SH-SY5Y (cell line): ENCODE results near the gene FAU.

Source experiments
- GATA2 ChIP-seq: IDR thresholded peaks from 2 replicates; pipeline ENCODE4 v1.6.1; 2011; ENCODE audit warnings: mild to moderate bottlenecking, low read depth, low read length
- GATA3 ChIP-seq: IDR thresholded peaks from 2 replicates; pipeline ENCODE4 v1.6.1; 2011; ENCODE audit warnings: low read depth, mild to moderate bottlenecking, low read length, moderate library complexity

FAU gene

DNA sequence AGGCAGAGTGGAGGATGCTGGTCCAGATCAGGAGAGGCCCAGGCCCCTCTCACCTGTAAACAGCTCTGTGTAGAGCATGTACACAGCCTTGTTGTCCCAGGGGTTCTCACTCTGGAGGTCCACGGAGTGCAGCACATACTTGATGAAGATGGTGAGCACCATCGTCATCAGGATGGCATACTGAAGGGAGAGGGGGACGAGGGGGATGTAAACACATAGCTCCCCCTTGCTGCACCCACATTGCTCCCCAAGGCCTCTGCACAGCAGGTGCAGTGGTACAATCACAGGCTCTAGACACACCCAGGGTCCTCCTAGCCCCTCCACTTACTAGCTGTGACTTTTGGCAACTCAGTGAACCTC is 9.5 kb upstream of the FAU start:
- TF ChIP-seq GATA2 (no peak), GATA3 (no peak)

DNA sequence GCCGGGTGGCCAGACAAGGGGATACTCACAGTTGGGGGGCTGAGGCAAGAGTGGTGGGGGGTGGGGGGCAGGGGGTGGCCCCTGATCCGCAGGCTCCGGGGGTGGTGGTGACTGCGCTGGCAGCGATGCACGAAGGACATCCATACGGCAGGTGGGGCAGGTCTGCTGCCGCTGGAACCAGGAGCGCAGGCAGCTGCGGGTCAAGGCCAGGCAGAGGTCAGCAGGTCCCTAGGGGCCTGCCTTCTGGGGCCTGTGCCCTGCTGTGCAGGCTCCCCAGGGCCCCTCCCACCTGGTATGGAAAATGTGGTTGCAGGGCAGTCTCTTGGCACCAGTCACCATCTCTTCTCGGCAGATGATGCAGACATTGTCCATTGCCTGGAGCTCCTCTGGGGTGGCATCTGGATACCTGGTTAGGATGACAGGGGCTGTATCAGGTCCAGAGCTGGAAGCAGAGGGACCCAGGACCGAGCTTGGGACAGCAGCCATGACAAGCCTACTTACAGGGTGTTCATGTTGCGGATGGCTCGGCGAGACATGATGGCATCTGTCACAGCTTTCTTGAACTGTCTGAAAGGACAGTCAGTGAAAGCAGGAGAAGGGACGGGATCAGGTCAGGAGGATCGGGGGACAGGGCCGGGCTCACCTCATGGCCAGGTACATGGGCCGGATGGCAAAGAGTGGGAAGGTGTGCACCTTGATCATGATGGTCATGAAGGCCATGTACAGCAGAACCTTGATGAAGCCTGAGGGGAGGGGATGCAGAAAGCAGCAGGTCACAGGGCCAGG is 8.9 kb upstream of the FAU start:
- TF ChIP-seq GATA3 = no peak
- TF ChIP-seq GATA2 = no peak

DNA sequence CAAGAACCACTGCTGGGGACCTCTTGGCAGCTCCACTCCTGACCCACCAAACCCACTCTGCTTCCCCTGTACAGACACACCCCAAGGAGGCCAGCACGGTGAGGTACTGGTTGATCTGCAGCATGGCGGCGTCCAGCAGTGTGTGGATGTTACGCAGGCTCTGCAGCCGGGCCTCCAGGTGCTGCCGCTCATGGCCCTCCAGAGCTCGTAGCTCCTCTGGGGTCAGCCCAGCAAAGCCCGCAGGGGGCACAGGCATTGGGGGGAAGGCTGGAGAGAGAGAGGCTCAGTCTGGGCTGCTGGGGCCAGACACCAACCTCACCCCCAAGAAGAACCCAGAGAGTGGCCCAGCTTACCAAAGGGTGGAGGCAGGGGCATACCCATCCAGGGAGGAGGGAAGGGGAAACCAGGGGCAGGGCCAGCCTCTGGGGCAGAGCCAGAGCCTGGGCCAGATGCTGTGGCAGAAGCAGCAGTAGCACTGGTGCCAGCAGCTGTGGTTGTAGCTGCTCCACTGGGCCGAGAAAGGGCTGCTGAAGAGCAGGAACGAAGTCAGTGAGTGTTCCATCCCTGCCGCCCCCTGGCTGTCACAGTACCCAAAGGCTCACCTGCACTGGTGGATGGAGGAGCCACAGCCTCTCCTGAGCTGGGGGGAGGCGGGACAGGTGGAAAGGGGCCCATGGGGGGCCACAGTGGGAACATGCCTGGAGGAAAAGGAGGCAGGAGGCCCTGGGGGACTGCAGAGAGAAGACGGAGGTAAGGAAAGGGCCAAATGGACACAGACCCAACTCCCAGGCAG is 7.9 kb upstream of the FAU start:
- TF ChIP-seq GATA2 (no peak), GATA3 (no peak)

DNA sequence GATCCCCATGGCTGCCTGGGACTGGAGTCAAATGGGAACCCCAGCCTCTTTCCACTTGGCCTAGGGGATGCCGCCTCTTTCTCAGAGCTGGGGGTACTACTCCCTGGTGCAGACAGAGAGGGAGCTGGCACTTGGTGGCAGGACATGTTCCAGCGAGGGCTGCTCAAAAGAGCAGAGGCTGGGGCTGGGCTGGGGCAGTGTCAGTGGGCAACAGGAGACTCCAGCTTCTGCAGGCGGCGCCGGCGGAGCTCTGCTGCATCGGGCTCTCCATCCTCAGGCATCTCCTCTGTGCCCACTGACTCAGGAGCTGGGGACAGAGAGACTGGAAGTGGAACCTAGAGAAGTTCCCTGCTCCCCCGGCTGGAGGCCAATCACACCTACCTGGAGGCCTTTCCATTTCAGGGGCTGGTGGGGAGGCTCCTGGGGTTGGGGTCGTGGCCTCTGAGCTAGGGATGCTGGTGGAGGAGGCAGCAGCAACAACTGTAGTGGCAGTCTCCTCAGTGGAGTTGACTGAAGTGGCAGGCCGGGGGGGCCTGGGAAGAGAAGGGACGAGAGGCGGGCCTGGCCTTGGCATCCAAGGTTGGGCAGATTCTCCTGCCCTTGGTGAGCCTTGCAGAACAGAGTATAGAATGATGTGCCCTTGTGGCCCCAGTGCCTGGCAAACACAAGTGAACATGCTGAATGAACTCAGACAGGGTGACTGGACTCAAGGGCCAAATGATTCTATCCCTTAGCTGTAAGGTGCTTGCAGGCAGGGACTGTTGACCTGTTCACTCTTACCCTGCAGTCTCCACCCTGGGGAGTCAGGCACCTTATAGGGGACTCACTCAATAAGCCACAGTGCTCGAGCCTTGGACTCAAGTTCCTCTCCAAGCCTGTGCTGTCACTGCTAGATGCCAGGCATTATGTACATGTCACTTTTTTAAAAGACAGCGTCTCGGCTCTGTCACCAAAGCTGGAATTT is 6.5 kb upstream of the FAU start:
- TF ChIP-seq GATA2 (no peak), GATA3 (no peak)

DNA sequence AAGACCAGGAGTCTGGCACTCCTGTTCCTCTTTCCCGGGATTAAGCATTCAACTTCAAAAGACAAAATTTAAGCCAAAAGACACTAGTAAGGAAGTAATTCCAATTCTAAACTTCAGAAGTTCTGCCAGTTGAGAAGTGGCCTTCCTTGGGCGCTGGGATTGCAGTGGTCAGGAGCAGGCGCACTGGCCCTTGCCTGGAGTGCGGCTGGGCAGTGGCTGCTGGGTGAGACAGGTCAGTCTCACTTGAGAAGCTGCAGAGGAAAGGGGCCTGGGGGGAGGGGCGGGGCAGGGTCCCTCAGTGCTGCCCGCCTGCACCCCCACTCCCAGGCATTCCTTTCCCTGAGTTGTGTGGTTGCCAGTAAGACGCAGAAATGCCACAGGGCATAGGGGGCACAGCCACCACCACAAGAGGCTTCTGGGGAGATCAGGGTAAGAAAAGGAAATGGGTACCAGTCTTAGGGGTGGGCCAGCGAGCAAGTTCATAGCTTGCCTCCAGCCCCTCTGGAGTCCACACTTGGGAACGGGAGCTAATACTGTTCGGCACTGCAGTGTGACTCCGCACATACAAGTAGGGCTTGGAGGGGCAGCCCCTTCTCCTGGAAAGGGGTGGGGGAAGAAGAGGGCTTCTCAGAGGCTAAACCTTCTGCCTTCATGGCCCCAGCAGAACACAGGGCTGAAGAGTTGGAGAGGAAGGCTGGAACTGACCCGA is 5.7 kb upstream of the FAU start:
- TF ChIP-seq GATA2 = no peak
- no peak for TF ChIP-seq GATA3

DNA sequence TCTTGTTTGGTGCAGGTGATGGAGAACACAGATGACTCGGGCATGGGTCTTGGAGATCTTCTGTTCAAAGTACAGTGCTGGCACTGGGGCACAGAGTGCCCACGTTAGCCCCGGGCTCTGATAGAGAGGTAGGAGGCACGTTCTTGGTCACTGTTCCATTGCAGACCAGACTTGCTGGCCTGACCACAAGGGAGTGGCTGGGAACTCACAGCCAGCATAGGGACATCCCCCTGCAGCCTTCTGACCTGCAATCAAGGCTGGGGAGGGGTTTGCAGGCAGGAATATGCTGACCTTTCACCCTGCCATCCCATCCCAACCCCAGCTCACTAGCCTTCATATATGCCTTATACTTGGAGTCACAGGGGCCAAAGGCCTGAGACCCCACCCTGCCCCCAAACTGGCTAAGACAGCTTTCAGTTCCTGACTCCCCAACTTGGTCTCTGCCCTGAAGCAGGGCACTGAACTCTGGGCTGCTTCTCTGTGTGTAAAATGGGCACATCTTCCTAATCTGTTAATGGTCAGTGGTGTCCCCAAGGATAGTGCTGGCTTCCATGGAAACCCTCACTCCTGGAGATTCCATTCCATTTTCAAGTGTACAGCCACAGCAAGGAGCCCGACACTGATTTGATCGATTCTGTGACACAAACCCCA is 4.8 kb upstream of the FAU start:
- TF ChIP-seq GATA2 = no peak
- no peak for TF ChIP-seq GATA3

DNA sequence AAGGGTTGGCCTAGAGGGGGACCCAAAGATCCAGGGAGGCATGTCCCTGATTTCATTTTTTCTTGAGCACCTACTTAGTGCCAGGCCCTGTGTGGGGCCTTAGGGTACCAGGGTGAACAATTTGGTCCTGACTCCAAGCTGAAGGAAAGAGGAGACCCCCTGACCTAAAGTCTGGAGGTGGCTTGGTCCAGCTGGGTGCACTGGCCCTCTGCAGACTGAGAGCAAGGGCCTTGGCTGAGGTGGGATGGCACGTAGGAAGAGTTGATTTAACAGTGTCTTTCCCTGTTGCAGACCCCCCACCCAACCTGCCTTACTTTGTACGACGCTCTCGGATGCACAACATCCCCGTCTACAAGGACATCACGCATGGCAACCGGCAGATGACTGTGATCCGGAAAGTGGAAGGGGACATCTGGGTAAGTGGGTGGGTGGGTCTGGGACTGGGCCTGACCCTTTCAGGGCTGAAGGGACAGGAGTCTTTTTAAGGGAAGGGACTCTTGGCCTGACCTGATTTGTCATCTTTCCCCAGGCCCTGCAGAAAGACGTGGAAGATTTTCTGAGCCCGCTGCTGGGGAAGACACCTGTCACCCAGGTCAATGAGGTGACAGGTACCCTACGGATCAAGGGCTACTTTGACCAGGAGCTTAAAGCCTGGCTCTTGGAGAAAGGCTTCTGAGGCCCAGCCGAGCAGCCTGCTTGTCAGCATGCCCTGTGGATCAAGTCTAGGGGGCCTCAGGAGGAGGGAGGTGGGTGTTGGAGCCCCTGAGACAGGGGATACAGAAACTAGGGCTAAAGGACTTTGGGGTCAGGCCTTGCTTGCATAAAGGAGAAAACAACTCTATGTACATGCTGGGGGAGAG is 3.5 kb upstream of the FAU start:
- TF ChIP-seq GATA2 (no peak), GATA3 (no peak)

DNA sequence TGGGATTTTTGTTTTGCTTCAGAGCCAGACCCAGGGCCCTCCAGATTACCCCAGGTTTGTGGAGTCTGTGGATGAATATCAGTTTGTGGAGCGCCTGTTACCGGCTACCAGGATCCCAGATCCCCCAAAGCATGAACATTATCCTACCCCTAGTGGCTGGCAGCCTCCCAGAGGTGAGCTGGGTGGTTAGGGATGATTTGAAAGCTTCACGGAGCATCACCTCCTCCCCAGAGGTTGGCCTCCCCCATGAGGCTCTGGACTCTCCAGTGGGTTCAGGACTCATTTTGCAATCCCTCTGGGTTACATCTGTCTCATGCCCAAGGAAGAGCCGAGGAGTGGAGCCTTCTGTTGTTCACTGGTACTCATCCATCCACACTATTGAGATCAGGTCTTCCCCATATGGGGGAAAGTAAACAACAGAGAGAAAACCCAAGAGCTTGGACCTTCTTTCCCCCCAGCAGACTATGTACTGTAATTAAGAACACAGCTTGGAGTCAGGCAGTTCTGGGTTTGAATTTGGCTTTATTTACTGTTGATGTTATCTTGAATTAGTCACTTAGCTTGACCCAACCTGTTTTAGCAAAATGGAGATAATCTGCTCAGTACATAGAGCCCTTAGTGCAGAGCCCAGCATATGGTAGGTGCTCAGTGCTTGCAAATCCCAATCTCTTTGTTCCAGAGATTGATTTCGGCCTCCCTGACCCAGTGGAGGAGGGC is 2.7 kb upstream of the FAU start:
- TF ChIP-seq GATA3 = no peak
- no peak for TF ChIP-seq GATA2

DNA sequence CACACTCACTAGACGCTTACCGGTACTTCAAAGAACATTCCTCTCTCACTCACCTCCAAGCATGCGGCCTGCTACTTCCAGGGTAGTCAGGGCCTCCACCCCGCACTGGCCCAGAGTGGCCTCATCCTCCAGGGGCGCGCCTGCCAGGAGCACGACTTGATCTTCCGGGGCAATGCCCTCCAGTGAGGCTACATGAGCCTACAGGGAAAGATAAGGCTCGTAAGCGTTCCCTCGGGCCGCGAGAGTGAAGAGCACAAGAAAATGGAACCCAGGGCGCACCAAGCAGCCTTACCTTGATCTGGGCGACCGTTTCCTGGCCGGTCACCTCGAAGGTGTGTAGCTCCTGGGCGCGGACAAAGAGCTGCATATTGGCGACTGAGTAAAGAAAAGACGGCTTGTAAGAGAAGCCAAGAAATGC is 478 bp downstream of the FAU start:
- no peak for TF ChIP-seq GATA2

DNA sequence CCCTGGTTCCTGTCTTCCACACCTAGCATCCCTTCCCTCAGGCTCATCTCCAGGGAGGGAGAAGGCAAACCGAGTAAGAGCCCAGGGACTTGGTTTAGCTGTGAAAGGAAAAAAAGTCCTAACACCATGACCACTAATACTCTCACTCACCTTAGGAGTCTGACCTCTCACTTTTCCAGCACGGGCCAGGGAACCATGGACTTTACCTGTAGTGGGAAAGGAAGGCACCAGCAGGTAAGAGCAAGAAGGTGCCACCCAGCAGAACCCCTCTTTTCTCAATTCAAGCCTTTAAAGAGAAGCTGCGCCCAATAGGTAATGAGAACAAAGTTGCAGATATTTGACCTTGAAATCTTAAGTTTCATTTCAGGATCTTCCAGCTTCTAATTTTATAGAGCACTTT is 1.1 kb downstream of the FAU start:
- TF ChIP-seq GATA2 (no peak), GATA3 (no peak)

DNA sequence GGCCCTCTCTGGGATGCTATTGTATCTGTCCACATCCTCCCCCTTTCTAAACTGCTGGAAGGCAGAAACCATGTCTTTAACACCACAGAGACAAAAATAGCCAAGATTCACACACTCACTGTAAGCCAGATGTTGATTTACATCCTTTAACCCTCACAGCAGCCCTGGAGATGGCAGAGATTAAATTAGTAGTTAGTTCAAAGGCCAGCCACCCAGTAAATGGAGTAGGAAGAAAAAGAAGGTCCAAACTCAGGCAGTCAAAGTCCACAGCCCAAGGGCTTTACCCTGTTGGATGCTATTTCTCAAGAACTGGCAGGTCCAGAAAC is 2.3 kb downstream of the FAU start:
- TF ChIP-seq GATA3 = no peak
- TF ChIP-seq GATA2 = no peak
